ENCODE results near the gene COL2A1. TPM values are rescaled to one million over a fixed set of nuclear protein-coding genes. Genes with fewer than 3 reads are reported as not detected.

The COL2A1 gene
- total RNA-seq, 4 donors from 2014 or later, result 0.16 to 4.2 (median 1.9) TPM

DNA sequence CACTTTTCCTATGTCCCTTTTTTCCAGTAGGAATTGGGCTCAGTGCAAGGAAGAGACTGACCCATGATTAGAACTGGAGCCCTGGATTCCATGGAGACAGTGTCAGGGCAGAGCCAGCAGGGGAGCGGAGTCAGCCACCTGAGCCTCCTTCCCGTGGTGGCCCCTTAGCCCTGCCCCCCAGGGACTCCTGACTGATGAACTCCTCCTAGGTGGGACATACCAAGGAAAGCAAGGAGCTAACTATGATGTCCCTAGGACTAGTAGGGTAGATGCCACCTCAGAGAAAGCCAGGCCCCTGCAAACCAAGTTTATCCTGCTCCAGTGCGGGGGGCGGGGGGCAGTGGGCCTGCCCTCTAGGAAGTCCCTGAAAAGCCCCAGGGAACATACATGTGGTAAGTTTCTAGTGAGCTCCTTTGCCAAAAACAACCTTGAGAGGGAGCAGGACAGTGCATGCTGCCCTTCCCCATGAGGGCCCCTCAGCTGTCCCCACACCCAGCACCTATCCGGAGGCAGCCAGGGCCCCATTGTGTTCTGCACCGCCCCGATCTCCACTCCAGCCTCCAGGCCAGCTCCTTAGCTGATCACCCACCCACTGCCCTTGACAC is 6.2 kb upstream of the COL2A1 start:
- Histone ChIP-seq H3K27ac (no peak overlapping the region), H3K27me3 (peaks cover 54% of the 10 kb centered on the region), H3K4me3 (no peak overlapping the region), H3K9me3 (no peaks in the 10 kb centered on the region), H3K4me1 (no peaks in the 10 kb centered on the region), H3K36me3 (no peaks in the 10 kb centered on the region)
- intact Hi-C loops (cut with DNase I; ENCODE audit: low total_unique reads) (no loop called here), in situ Hi-C loops (cut with MboI; ENCODE audit: low pct_ligation_motif_present in 1 of 4, low pct_unique_long_range_greater_than_20kb in 1 of 4, low sequenced_read_pairs in 3 of 4) (no loop called here)
- TF ChIP-seq, protein P1, sequence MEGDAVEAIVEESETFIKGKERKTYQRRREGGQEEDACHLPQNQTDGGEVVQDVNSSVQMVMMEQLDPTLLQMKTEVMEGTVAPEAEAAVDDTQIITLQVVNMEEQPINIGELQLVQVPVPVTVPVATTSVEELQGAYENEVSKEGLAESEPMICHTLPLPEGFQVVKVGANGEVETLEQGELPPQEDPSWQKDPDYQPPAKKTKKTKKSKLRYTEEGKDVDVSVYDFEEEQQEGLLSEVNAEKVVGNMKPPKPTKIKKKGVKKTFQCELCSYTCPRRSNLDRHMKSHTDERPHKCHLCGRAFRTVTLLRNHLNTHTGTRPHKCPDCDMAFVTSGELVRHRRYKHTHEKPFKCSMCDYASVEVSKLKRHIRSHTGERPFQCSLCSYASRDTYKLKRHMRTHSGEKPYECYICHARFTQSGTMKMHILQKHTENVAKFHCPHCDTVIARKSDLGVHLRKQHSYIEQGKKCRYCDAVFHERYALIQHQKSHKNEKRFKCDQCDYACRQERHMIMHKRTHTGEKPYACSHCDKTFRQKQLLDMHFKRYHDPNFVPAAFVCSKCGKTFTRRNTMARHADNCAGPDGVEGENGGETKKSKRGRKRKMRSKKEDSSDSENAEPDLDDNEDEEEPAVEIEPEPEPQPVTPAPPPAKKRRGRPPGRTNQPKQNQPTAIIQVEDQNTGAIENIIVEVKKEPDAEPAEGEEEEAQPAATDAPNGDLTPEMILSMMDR (IDR thresholded peaks at IDR 0.05), result no peak
- no peak for TF ChIP-seq POLR2AphosphoS5 (IDR thresholded peaks at IDR 0.05)
- TF ChIP-seq POLR2A (IDR thresholded peaks at IDR 0.05), result no peak
- TF ChIP-seq EP300 (IDR thresholded peaks at IDR 0.05; ENCODE audit: low read depth), result no peak
- no peak for DNase-seq
- 60% methylated on average over 7 of the region's 7 CpGs; no CpG with 5 or more reads in 1 of the 2 donors for WGBS, 2 donors (ENCODE audit: low coverage in 1 of 2)

DNA sequence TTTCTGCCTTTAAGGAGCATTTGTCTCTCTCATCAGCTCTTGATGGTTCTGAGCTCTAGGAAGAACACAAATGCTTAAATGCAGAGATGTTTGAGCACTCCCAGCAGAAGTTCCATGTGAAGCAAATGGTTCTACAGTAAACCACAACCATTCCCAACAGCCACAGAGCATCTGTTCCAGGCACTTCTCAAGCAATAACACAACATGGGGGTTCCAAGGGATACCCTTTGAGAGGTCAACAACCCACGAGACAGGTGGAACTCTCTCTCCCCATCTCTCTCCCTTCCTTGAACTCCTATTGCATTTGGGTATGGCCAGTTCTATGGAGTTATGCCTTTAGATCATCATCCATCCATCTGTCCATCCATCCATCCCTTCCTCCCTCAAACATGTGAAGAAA is 5.2 kb upstream of the COL2A1 start:
- 84% methylated on average over 1 of the region's 1 CpG; no CpG with 5 or more reads in 1 of the 2 donors for WGBS, 2 donors (ENCODE audit: low coverage in 1 of 2)
- no peak for DNase-seq
- H3K4me3 ChIP-seq, result no peak overlapping the region
- peaks cover 2 to 6% (median 3%) of the 10 kb centered on the region in 4 donors for H3K4me1 ChIP-seq
- intact Hi-C loops (cut with DNase I; ENCODE audit: low total_unique reads) (no loop called here), in situ Hi-C loops (cut with MboI; ENCODE audit: low pct_ligation_motif_present in 1 of 4, low pct_unique_long_range_greater_than_20kb in 1 of 4, low sequenced_read_pairs in 3 of 4) (no loop called here)
- no peaks in the 10 kb centered on the region for H3K36me3 ChIP-seq
- H3K9me3 ChIP-seq, result no peaks in the 10 kb centered on the region
- peaks cover 64% of the 10 kb centered on the region for H3K27me3 ChIP-seq
- TF ChIP-seq, protein P1 (IDR thresholded peaks at IDR 0.05), result no peak
- TF ChIP-seq EP300 (IDR thresholded peaks at IDR 0.05; ENCODE audit: low read depth) (no peak), POLR2AphosphoS5 (IDR thresholded peaks at IDR 0.05) (no peak), POLR2A (IDR thresholded peaks at IDR 0.05) (no peak)
- no peak overlapping the region for H3K27ac ChIP-seq

DNA sequence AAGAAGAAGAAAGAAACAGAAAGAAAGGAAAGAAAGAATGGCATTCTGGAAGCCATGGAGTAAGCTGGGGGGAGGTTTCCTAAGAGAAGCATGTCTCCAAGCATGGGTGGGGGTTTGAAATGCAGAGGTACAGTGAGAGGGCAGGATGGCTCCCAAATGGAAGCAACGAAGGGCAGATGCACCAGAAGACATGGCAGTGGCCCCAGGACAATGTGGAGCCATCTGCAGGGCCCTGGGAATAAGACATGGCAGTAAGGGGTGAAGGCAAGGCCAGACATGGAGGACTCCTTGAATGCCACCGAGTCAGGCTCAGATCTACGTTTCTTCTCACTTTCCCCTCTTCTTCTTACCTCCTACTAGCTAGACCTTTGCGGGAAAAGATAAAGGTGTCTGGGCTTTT is 4.7 kb upstream of the COL2A1 start:
- Histone ChIP-seq H3K36me3 (no peaks in the 10 kb centered on the region), H3K9me3 (no peaks in the 10 kb centered on the region), H3K4me3 (no peak overlapping the region), H3K27ac (no peak overlapping the region), H3K27me3 (peaks cover 69% of the 10 kb centered on the region), H3K4me1 (peaks cover 6 to 11% (median 9%) of the 10 kb centered on the region in 4 donors)
- no peak for DNase-seq
- in situ Hi-C loops (cut with MboI; ENCODE audit: low pct_ligation_motif_present in 1 of 4, low pct_unique_long_range_greater_than_20kb in 1 of 4, low sequenced_read_pairs in 3 of 4), result no loop called here
- intact Hi-C loops (cut with DNase I; ENCODE audit: low total_unique reads), result no loop called here
- WGBS, 2 donors (ENCODE audit: low coverage in 1 of 2), result 82 to 87% methylated on average over 4 of the region's 4 CpGs
- TF ChIP-seq POLR2AphosphoS5 (IDR thresholded peaks at IDR 0.05), result no peak
- TF ChIP-seq, protein P1 (IDR thresholded peaks at IDR 0.05), result no peak
- TF ChIP-seq EP300 (IDR thresholded peaks at IDR 0.05; ENCODE audit: low read depth), result no peak
- TF ChIP-seq POLR2A (IDR thresholded peaks at IDR 0.05), result no peak

DNA sequence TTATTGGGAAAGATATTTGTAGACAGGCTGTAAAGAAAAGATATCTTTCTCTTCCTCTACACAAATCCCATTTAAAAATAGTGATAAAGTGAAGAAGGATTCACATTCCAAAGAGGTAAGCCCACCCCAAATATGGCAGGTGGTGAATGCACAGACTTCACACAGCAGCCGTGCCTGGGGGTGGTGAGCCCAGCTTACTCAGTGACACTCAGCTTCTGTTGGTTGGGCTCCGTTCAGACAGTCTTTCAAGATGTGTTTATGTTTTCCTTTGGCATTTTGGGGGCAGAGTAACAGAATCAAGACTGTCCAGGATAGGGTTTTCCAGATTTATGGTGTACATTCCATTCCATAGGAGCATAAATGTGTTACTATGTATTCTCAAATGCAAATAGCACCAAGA is 4.1 kb upstream of the COL2A1 start:
- Histone ChIP-seq H3K36me3 (no peaks in the 10 kb centered on the region), H3K4me3 (no peak overlapping the region), H3K27me3 (peaks cover 75% of the 10 kb centered on the region), H3K27ac (no peak overlapping the region), H3K9me3 (no peaks in the 10 kb centered on the region), H3K4me1 (peaks cover 12 to 17% (median 15%) of the 10 kb centered on the region in 4 donors)
- no peak for TF ChIP-seq POLR2A (IDR thresholded peaks at IDR 0.05)
- TF ChIP-seq POLR2AphosphoS5 (IDR thresholded peaks at IDR 0.05), result no peak
- TF ChIP-seq, protein P1 (IDR thresholded peaks at IDR 0.05), result no peak
- no peak for TF ChIP-seq EP300 (IDR thresholded peaks at IDR 0.05; ENCODE audit: low read depth)
- in situ Hi-C loops (cut with MboI; ENCODE audit: low pct_ligation_motif_present in 1 of 4, low pct_unique_long_range_greater_than_20kb in 1 of 4, low sequenced_read_pairs in 3 of 4), result no loop called here
- 69 to 76% methylated on average over 2 of the region's 2 CpGs for WGBS, 2 donors (ENCODE audit: low coverage in 1 of 2)
- intact Hi-C loops (cut with DNase I; ENCODE audit: low total_unique reads), result no loop called here
- no peak for DNase-seq

All from transverse colon (tissue), 4 donors.